HG02870 (cell line): ENCODE measurements around the gene CARD11.
"Not testable (repeated sequence)": the region's sequence is repeated elsewhere in the genome, so short reads cannot be mapped to it uniquely, and the experiment has no call there.

Experiments
- ATAC-seq: cut with Tn5 transposase; IDR thresholded peaks from one replicate; pipeline ENCODE4 v1.9.1; 2021; ENCODE audit warnings: mild to moderate bottlenecking, moderate library complexity; ENCODE audit not compliant: unreplicated experiment

The CARD11 gene

DNA sequence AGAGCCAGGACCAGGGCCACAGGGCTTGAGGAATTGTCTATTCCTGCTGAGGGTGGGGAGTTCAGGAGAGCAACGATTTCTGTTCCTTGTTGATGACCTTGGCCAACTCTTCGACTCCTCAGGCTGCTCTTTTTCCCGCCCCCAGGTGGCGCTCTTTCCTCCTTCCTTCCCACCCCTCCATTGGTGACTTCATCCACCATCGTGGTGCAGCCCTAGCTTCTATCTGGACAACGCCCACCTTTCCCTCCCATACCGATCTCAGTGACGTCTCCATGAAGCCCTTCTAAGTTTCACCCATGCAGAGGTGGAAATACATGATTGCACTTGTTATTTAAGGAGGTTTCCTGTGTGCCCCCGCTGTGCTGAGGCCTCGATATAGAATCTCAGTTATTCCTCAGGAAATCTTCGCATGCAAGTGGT is 22.1 kb upstream of the CARD11 start:
- peak; percentile 32 for ATAC-seq

- ATAC-seq: no peak
These were observed 20.4 kb upstream of the CARD11 start for GRCh38 chr7:3064067-3064466.

DNA sequence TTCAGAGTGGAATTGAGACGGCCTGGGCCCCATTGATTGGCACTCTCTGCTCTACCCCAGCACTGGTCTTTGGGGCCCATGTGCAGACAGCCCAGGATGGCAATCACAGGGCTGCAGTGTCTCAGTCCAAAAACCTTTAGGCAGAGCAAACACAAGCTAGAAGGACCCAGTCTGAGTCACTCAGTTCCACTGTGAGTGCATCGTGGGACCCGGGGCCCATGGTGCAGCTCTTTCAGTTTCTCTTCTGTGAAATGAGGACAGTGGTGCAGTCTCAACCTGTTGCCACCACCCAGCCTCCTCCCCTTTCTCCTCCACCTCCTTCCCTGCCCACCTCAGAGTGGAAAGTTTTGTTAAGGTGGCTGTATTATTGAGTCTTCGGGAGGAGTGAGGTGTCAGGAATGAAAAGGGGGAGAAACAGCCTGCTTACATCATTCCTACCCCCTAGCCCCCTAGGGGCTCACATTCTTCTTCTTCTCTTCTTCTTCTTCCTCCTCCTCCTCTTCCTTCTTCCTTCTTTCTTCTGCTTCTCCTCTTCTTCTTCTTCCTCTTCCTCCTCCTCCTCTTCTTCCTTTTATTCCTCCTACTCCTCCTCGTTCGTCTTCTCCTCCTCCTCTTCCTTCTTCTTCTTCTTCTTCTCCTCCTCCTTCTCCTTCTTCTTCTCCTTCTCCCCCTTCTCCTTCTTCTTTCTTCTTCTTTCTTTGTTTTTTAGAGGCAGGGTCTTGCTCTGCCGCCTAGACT is 19.5 kb upstream of the CARD11 start:
- ATAC-seq: peak; percentile 94

GRCh38 chr7:3057066-3057420 is 13.4 kb upstream of the CARD11 start:
- ATAC-seq: no peak

- no peak for ATAC-seq
These were observed 12.8 kb upstream of the CARD11 start for GRCh38 chr7:3056234-3057065.

DNA sequence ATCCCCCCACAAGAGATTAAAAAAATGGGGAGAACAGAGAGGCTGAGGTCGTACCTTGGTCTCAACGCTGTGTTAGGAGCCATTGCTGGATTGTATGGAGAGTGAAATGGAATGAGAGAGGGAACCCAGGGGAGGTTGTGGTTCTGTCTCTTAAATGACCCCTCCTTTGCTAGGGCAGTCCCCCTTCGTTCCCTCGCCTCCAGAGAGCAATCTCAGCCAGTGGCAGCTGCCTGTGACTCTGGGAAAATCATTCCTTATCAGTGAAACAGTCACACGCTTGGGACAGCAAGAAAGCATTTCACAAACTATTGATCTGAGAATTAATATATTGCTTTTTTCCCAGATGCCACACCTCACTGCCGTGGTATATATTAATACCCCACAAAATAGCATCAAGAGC is 12.0 kb upstream of the CARD11 start:
- no peak for ATAC-seq

DNA sequence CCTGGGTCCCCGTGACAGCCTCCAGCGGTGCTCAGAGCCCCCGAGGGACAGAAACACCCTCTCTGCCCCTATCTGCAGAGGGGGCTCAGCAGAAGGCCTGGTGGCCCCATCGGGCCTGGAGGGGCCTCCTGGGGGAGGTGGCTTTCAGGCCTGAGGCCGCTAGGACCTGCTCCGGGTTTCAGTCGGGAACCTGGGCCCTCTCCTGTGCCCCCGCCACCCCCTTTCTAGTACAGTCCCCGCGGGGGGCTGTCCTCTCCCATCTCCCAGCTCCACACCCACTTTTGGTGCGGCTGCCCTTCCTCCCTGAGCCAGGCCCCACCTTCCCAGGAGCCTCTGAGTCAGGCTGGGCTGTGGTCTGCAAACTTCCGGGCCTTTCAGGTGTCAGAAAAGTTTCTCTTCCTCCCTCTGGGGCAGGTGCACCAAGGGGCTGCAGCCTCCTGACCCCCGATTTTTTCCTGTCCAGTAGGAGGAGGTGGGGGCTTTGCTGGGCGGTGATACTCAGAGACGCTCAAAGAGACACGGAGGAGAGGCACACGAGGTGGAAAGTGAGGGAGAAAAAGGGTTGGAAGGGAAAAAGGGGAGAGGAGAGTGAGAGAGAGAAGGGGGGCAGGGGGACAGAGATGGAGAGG is 692 bp downstream of the CARD11 start:
- peak; percentile 48 for ATAC-seq

DNA sequence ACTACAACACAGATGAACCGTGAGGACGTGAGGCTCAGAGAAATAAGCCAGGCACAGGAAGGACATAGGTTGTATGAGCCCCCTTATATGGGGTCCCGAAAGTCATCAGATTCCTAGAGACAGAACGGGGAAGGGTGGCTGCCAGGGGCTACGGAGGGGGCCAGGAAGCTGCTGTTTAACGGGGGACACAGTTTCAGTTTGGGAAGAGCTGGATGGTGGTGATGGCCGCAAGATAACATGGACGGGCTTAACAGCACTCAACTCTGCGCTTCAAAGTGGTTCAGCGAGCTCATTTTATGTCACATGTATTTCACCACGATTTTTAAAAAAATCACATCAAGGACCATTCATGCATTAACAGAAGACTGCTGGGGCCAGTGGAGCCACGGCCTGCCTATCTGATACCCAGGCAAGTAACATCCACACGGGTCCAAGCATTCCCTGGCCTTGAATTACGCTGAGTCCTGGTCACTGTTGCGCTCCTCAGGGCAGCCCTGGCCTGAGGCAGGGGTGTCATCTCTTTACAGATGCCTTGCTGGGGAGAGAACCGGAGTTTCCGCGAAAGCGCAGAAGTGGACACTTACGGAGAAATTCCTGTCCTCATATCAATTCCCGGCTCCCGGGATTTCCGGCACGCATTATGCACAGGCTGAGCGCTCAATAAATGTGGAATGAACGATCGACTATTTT is 1.5 kb downstream of the CARD11 start:
- no peak for ATAC-seq

DNA sequence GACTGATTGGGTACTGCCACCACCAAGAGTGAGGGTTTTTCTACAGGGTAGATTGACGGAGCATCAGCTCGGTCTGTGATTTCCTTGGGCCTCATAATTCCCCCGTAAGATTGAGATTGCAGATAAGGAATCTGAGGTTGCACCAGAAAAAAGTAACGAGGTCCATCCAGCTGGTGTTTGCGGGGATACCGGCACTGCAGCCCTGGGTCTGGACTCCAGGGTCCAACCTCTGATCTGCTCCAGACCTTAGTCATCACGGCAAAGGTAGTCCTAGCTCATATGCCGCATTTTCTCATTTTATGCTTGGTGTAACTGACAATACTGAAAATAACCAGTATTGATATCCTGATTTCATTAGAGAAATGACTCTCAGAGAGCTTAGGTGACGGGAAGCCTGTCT is 3.9 kb downstream of the CARD11 start:
- ATAC-seq: peak; percentile 55

DNA sequence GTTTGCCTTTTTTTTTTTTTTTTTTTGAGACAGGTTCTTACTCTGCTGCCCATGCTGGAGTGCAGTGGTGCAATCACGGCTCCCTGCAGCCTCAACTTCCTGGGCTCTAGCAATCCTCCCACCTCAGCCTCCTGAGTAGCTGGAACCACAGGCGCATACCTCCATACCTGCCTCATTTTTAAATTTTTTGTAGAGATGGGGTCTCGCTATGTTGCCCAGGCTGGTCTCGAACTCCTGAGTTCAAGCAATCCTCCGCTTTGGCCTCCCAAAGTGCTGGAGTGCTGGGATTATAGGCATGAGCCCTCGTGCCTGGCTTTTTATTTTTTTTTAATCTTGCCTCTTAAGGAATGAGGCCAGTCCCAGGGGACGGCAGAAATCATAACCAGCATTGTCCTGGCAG is 5.7 kb downstream of the CARD11 start:
- not testable (repeated sequence) for ATAC-seq

DNA sequence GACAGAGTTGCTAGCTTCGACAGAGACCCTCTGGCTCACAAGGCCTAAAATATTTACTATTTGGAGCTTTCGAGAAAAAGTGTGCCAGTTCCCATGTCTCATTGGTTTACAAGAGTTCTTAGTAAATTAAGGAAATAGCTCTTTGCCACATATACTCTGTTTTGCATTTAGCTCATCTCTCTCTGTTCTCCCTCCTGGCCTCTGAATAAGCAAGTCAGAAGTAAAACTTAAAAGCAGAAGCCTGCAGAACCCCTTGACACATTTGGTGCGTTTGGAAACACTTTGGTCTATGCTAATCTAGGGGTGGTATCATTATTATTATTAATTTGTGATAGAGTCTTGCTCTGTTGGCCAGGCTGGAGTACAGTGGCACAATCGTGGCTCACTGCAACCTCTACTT is 6.4 kb downstream of the CARD11 start:
- ATAC-seq: no peak

GRCh38 chr7:3034591-3035150 is 9.0 kb downstream of the CARD11 start:
- ATAC-seq: no peak

DNA sequence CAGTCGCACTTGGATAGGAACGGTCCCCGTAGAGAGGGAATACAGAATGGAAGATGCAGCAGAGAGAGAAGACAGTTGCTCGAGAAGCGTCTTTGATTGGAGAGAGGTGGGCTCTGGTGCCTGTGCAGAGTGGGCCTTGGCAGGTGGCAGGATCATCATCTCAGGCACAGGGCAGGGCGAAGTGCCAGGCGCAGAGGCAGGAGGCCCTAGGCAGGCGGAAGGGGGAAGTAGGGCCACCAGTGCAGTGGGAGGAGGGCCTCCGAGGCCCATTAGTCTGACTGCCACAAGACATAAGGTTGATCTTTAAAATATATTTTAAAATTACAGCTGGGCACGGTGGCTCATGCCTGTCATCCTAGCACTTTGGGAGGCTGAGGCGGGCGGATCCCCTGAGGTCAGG is 10.1 kb downstream of the CARD11 start:
- ATAC-seq: no peak

GRCh38 chr7:3033136-3033535 is 10.5 kb downstream of the CARD11 start:
- ATAC-seq: no peak

GRCh38 chr7:3032256-3032655 is 11.4 kb downstream of the CARD11 start:
- no peak for ATAC-seq

DNA sequence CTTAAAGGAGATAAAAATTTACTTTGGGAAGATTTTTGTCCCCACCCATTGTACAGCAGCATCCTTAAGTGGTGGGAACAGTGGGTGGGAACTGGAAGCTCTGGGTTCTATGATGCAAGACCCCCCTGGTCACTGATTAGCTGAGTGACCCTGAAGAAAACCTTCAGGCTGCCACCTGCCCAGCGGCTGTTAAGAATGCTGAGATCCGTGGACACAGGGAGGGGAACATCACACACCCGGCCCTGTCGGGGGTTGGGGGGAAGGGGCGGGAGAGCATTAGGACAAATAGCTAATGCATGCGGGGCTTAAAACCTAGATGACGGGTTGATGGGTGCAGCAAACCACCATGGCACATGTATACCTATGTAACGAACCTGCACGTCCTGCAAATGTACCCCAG is 14.5 kb downstream of the CARD11 start:
- ATAC-seq: no peak

DNA sequence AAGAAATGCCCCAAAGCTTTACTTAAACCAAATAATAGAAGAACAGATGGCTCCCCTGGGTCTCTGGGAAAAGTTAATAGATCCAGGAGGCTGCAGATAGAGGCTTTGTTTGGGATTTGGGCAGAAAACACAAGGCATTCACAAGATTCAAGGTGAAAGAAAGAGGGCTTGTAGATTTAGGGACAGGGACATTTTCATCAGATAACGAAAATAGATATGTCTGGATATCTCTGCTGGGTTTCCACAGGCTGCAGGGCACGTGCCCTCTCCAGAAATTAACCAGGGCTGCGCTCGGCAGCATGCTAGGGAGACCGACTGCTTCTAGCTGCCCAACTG is 14.9 kb downstream of the CARD11 start:
- ATAC-seq: no peak

DNA sequence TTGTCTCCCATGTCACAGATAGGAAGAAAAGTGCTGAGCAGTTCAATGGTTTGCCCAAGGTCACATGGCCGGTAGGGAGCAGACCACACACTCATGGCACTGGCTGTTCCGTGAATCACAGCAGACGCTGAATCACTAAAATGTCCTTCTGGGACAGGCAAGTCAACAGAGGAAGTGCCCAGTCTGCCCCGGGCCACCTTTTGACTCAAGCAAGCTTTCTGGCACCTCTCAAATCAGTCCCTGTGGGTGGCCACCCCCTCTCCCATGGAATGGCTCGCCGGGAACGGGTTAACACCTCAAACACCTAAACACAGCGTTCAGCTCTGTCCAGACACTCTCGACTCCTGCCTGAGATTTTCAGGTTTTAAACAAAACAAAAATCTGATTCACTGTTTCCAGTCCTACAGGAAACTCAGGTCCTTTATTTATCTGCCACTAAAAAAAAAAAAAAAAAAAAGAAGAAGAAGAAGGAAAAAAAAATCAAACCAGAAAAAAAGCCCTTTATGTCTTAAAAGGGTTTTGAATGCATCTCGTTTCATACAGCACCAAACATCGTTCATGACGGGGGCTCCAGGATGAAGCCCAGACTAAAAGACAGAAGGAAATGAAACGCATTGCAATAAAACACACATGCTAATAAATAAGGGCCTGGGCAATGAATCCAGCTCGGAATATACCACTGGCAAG is 15.5 kb downstream of the CARD11 start:
- ATAC-seq: no peak

DNA sequence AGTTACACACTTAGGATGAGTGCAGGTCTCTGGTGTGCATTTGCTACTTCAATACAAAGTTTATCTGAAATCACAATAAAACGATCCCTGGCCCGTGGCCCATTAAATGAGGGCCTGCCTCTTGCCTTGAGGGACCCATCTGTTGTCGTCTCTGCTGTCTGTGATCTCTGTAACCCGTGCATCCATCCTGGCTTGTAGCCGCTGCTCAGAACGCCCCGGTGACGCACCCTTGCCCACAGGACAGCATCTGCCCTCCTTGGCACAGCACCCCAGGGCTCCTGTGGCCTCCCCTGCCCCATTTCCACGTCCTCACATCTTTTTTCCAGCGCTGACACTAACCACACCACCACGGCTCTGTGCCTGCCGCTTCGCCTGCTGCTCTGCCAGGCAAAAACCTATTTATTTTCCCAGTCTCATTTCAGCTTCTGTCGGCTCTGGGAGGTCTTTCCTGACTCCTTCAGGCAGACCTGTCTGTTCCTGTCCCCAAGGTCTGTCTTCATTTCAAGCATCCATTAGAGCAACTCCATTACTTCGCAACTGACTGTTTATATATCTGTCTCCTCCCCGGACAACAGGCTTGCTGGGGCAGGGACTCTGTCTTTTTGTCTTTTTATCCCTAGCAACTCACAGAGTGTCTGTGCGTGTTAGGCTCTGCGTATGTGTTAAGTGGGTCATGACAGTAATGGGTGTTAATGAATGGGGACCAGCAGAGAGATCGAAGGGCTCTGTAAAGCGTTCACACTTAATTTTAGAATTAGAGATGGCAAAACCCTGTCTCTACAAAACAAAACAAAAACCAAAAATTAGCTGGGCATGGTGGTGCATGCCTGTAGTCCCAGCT is 16.4 kb downstream of the CARD11 start:
- no peak for ATAC-seq

- no peak for ATAC-seq
These were observed 18.1 kb downstream of the CARD11 start for GRCh38 chr7:3025616-3026015.
